HCT116 (cell line): ENCODE measurements around the gene BAIAP2. TPM values are rescaled to one million over a fixed set of nuclear protein-coding genes. Genes with fewer than 3 reads are reported as not detected.

ENCODE experiments used
- ATAC-seq: fragments of 200-7000 bp; cut with Tn5 transposase; 2 replicates; pipeline ENCODE4 v1.9.1; 2020; ENCODE audit warnings: mild to moderate bottlenecking, moderate library complexity
- BruUV-seq: library from RNA; stranded (reverse); fragments of 400-500 nt; replicated peaks from 2 replicates; lab custom pipeline; 2021; lab: Mats Ljungman, UMichigan
- CTCF ChIA-PET: fragments of 300-600 bp; sonication (Branson Sonifier 250); formaldehyde crosslinking; loops from one replicate; lab custom pipeline; 2021; ENCODE audit warnings: antibody characterized with exemption; lab: Charles Lee
- POLR2A ChIA-PET: fragments of 300-600, 350-600 bp; sonication (Branson Sonifier 250); formaldehyde crosslinking; loops from one replicate; lab custom pipeline; 2021; ENCODE audit warnings: antibody characterized with exemption; lab: Charles Lee
- RAD21 ChIA-PET, 2 experiments: fragments of 300-600 bp; sonication (Branson Sonifier 250); formaldehyde crosslinking; loops; one replicate each; lab custom pipeline; 2023; ENCODE audit warnings: low total read pairs in 2 of 2; ENCODE audit not compliant: uncharacterized antibody in 2 of 2, unreplicated experiment in 2 of 2, low non-redundant PET in 1 of 2; lab: Charles Lee
- DNase-seq: peaks from one replicate; pipeline ENCODE4 v3.0.0-alpha.2; 2010; ENCODE audit warnings: low read depth, low spot score
- H2AFZ ChIP-seq: fragments of 200-600 bp; shearing (Covaris generic), sonication (generic); 2 replicates; pipeline ENCODE4 v1.6.1; 2017; ENCODE audit warnings: low read depth, mixed run types, mixed read lengths, antibody characterized with exemption, low read length; ENCODE audit not compliant: poor library complexity, severe bottlenecking
- H3K27ac ChIP-seq: 2 replicates; pipeline ENCODE4 v1.5.1; 2012; ENCODE audit warnings: low read depth, low read length
- H3K27me3 ChIP-seq: fragments of 200-600 bp; sonication (generic); 2 replicates; pipeline ENCODE4 v1.6.1; 2016; ENCODE audit warnings: mixed run types, low read length, mixed read lengths; ENCODE audit not compliant: insufficient read depth
- H3K36me3 ChIP-seq, 2 experiments: fragments of 200-500 bp in 1 of 2; fragments of 200-600 bp in 1 of 2; sonication (Bioruptor generic) in 1 of 2; sonication (generic) in 1 of 2; 2 replicates each; pipeline versions ENCODE4 v1.5.1 to v1.6.1; 2014 to 2016; ENCODE audit warnings: low read length in 2 of 2, inconsistent platforms in 1 of 2, mixed read lengths in 1 of 2, mixed run types in 1 of 2; ENCODE audit not compliant: insufficient read depth in 2 of 2, control insufficient read depth in 1 of 2
- H3K4me1 ChIP-seq, 2 experiments: fragments of 200-600 bp in 1 of 2; sonication (generic) in 1 of 2; 2 replicates each; pipeline versions ENCODE4 v1.5.1 to v1.6.1; 2012 to 2017; ENCODE audit warnings: low read length in 2 of 2, inconsistent platforms in 1 of 2, mild to moderate bottlenecking in 1 of 2, mixed read lengths in 1 of 2, mixed run types in 1 of 2, moderate library complexity in 1 of 2; ENCODE audit not compliant: insufficient read depth in 2 of 2, control insufficient read depth in 1 of 2
- H3K4me2 ChIP-seq: fragments of 200-600 bp; sonication (generic); 2 replicates; pipeline ENCODE4 v1.6.1; 2017; ENCODE audit warnings: mixed run types, low read length, mixed read lengths
- H3K4me3 ChIP-seq, 2 experiments: fragments of 200-600 bp in 1 of 2; sonication (generic) in 1 of 2; replicated peaks in 1 of 2; 2 replicates each; pipeline ENCODE4 v1.5.1; 2011 to 2016; ENCODE audit warnings: low read length in 2 of 2, control low read depth in 1 of 2, low read depth in 1 of 2, mild to moderate bottlenecking in 1 of 2, mixed read lengths in 1 of 2, mixed run types in 1 of 2
- H3K79me2 ChIP-seq: fragments of 200-600 bp; sonication (generic); 2 replicates; pipeline ENCODE4 v1.6.1; 2017; ENCODE audit warnings: mild to moderate bottlenecking, mixed run types, low read length, moderate library complexity, mixed read lengths; ENCODE audit not compliant: insufficient read depth
- H3K9ac ChIP-seq: fragments of 200-600 bp; sonication (generic); 2 replicates; pipeline ENCODE4 v1.6.1; 2016; ENCODE audit warnings: low read length, mixed read lengths
- H3K9me2 ChIP-seq: fragments of 200-600 bp; sonication (generic), shearing (Covaris generic); 2 replicates; pipeline ENCODE4 v1.6.1; 2017; ENCODE audit warnings: mixed run types, mild to moderate bottlenecking, moderate library complexity; ENCODE audit not compliant: insufficient read depth
- H3K9me3 ChIP-seq, 2 experiments: fragments of 200-500 bp in 1 of 2; fragments of 200-600 bp in 1 of 2; sonication (Bioruptor generic) in 1 of 2; sonication (generic) in 1 of 2; 2 replicates each; pipeline ENCODE4 v1.6.1; 2014 to 2017; ENCODE audit warnings: low read length in 2 of 2, mixed read lengths in 2 of 2, inconsistent platforms in 1 of 2, low read depth in 1 of 2, mild to moderate bottlenecking in 1 of 2, mixed run types in 1 of 2, moderate library complexity in 1 of 2; ENCODE audit not compliant: control insufficient read depth in 1 of 2, insufficient read depth in 1 of 2
- H4K20me1 ChIP-seq: fragments of 200-600 bp; sonication (generic), shearing (Covaris generic); 2 replicates; pipeline ENCODE4 v1.6.1; 2017; ENCODE audit warnings: mixed run types, mild to moderate bottlenecking, moderate library complexity; ENCODE audit not compliant: insufficient read depth
- ATF3 ChIP-seq: IDR thresholded peaks from 2 replicates; pipeline ENCODE4 v1.6.1; 2012
- EZH2 ChIP-seq: fragments of 200-600 bp; sonication (generic); IDR thresholded peaks from 2 replicates; pipeline ENCODE4 v1.6.1; 2017; ENCODE audit warnings: antibody characterized with exemption, mixed run types
- EZH2phosphoT487 ChIP-seq: fragments of 200-600 bp; IDR thresholded peaks from 2 replicates; pipeline ENCODE4 v1.6.1; 2018; ENCODE audit warnings: antibody characterized with exemption, borderline replicate concordance
- FOSL1 ChIP-seq: IDR thresholded peaks from 2 replicates; pipeline ENCODE4 v1.6.1; 2012; ENCODE audit warnings: low read depth
- MAX ChIP-seq: IDR thresholded peaks from 2 replicates; pipeline ENCODE4 v1.6.1; 2012
- POLR2A ChIP-seq: IDR thresholded peaks from 2 replicates; pipeline ENCODE4 v1.7.0; 2011; ENCODE audit warnings: borderline replicate concordance; ENCODE audit not compliant: insufficient read depth, insufficient read length; ENCODE audit errors: extremely low read depth
- RAD21 ChIP-seq: IDR thresholded peaks from 2 replicates; pipeline ENCODE4 v1.6.1; 2012; ENCODE audit warnings: low read depth, mild to moderate bottlenecking
- REST ChIP-seq: IDR thresholded peaks from 2 replicates; pipeline ENCODE4 v1.6.1; 2012; ENCODE audit warnings: low read depth
- SIN3A ChIP-seq: IDR thresholded peaks from 2 replicates; pipeline ENCODE4 v1.6.1; 2012; ENCODE audit warnings: low read depth
- SRF ChIP-seq: IDR thresholded peaks from 2 replicates; pipeline ENCODE4 v1.6.1; 2012; ENCODE audit warnings: low read depth
- YY1 ChIP-seq: IDR thresholded peaks from 2 replicates; pipeline ENCODE4 v1.6.1; 2011; ENCODE audit warnings: low read length, low read depth, moderate library complexity, mild to moderate bottlenecking; ENCODE audit not compliant: insufficient replicate concordance; ENCODE audit errors: extremely low read depth
- intact Hi-C: fragments of 100-400 bp; cut with micrococcal nuclease; formaldehyde crosslinking; loops from 2 replicates; pipeline ENCODE4 v1.10.0; 2022
- total RNA-seq: library from RNA; stranded (reverse); gene quantifications from one replicate; pipeline ENCODE4 v1.2.1, GENCODE V29; 2021; ENCODE audit not compliant: unreplicated experiment

Gene BAIAP2
- total RNA-seq, 1 experiment from 2014 or later, result 105 TPM

- Histone ChIP-seq H3K4me1 (peaks cover 8 to 16% of the 10 kb centered on the region in 2 experiments), H2AFZ (no peak overlapping the region), H3K4me2 (no peak overlapping the region), H4K20me1 (no peaks in the 10 kb centered on the region), H3K9me3 (no peaks in the 10 kb centered on the region), H3K4me3 (no peak overlapping the region), H3K9ac (no peak overlapping the region), H3K9me2 (no peaks in the 10 kb centered on the region), H3K27me3 (peaks cover 12% of the 10 kb centered on the region), H3K27ac (no peak overlapping the region), H3K36me3 (peaks cover 6 to 7% of the 10 kb centered on the region in 2 experiments; a peak in 2 of 4 replicates), H3K79me2 (no peaks in the 10 kb centered on the region)
- DNase-seq, result no peak
- ChIA-PET CTCF (interaction anchor here (0.7 kb wide), 1 partner anchor 41 kb away, joined by 3 read pairs; no protein-coding TSS in a partner anchor), RAD21 (no interaction called here), POLR2A (no interaction called here)
- no peak for TF ChIP-seq POLR2A
- TF ChIP-seq EZH2phosphoT487, result 0 out of 2 replicates have a peak, but pooled peaks have one; percentile 97
- TF ChIP-seq YY1, result no peak
- TF ChIP-seq SIN3A, result no peak
- peak; percentile 97 for TF ChIP-seq EZH2
- TF ChIP-seq RAD21, result no peak
- TF ChIP-seq REST, result no peak
- no peak for TF ChIP-seq SRF
- TF ChIP-seq ATF3, result no peak
- no peak for TF ChIP-seq MAX
- TF ChIP-seq FOSL1, result no peak
- ATAC-seq, result no peak
- intact Hi-C loops, result no loop called here
- no TSS peak for BruUV-seq
These were observed 31.1 kb upstream of the BAIAP2 start for GRCh38 chr17:81003711-81004475.
